Measurements from ENCODE around the gene SYVN1.
"Not testable (repeated sequence)": the region's sequence is repeated elsewhere in the genome, so short reads cannot be mapped to it uniquely, and the experiment has no call there.

Gene SYVN1

DNA sequence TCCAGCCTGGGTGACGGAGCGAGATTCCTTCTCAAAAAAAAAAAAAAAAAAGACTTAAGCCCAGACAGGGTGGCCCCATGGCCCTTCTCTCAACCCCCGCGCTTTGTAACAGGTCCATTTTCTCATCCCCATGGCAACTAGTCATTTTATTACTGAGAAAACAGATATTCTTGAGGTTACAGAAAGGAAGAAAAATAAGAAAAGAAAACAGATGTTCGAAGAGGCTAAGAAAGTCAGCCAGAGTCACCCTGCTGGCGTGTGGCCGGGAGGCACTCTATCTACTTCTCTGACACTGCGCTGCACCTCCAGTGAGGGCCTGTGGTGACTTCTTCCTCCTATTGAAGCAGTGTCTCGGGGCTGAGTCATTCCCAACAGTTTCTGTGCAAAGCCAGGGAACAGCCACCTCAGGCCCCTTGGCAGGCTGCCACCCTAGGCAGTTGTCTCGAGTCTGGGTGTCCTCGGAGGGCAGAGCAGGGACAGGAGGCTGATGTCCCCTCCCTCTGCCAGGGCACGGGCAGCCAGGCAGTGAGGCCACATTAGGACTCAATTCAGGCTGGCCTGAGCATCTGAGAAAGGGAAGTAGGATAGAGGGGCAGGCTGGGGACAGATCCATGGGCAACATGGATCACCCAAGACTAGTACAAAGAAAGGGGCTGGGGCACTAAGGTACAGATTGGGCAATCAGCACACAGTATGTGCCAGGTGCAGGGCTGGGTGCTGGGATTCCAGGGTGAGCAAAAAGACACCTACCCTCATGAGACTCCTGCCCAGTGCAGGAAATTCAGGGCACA lies 16.4 kb upstream of the SYVN1 start:
- peak; percentile 58 for DNase-seq

- DNase-seq = not testable (repeated sequence)
Measured at GRCh38 chr11:65150131-65150508, 15.8 kb upstream of the SYVN1 start.

GRCh38 chr11:65148657-65149056 lies 14.3 kb upstream of the SYVN1 start:
- DNase-seq = no peak

- no peak for DNase-seq
Measured at GRCh38 chr11:65147352-65148075, 13.2 kb upstream of the SYVN1 start.

DNA sequence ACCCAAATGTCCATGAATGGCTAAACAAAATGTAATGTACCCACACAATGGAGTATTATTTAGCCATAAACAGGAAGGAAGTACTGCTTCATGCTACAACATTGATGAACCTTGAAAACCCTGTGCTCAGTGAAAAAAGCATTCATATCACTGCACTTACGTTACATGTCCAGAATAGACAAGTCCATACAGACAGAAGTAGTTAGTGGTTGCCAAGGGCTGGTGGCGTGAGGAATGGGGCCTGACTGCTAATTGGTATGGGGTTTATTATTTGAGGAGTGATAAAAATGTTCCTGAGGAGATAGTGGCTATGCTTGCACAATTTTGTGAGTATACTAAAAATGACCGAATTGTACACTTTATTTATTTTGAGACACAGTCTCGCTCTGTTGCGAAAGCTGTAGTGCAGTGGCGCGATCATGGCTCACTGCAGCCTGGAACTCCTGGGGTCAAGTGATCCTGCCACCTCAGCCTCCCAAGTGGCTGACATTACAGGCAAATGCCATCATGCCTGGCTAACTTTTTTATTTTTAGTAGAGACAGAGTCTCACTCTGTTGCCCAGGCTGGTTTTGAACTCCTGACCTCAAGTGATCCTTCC lies 7.7 kb upstream of the SYVN1 start:
- no peak for DNase-seq

DNA sequence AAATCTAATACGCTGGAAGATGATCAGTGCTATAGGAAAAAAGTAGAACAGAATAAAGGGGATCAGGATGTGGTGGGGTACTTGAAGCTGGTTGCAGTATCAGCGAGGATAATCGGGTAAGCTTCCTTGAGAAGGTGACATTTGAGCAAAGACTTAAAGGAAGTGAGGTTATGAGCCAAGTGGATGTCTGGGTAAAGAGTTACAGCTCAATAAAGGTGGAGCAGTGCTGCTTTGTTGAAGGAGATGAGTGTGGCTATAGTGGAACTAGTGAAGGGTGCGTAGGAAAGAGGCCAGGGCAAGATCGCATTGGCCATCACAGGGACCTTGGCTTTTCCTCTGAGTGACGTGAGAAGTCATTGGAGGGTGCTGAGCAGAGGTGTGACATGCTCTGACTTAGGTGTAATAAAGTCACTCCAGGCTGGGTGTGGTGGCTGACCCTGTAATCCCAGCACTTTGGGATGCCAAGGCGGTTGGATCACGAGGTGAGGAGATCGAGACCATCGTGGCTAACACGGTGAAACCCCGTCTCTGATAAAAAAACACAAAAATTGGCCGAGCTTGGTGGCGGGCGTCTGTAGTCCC lies 2.3 kb upstream of the SYVN1 start:
- DNase-seq = no peak

- DNase-seq = no peak
Measured at GRCh38 chr11:65135633-65136145, 1.4 kb upstream of the SYVN1 start.

DNA sequence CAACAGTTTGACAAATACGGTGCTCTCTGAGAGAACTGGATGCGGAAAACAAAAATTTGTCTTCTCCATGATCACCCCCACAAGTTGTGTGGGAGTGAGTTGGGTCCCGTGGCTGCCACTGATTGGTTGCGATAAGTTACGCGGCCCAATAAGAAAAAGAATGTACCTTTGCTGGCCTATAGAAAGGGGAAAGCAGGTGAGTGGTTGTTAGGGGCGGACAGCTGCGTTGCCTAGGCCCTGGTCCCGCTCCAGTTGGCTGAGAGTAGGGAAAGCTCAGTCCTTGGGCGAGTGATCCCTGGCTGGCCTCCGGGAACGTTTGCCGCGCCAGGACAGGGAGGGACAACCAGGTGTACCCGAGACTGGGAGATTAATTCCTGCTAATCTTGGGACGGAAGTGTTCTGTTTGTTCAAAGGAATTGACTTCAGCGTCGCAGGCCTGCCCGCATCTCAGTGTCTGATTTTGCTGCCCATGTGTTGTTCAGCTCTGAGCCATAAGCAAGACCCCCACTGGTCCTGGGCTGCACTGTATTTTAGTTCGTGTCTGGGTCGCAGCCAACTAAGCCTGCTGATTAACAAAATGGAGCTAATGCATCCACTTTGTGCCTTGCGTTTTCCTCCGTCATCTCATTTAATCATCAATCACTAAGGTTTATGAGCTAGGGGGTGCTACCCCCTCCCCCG lies 773 bp upstream of the SYVN1 start:
- peak; percentile 95 for DNase-seq

- no peak for DNase-seq
Measured at GRCh38 chr11:65133724-65134123, 595 bp downstream of the SYVN1 start.

DNA sequence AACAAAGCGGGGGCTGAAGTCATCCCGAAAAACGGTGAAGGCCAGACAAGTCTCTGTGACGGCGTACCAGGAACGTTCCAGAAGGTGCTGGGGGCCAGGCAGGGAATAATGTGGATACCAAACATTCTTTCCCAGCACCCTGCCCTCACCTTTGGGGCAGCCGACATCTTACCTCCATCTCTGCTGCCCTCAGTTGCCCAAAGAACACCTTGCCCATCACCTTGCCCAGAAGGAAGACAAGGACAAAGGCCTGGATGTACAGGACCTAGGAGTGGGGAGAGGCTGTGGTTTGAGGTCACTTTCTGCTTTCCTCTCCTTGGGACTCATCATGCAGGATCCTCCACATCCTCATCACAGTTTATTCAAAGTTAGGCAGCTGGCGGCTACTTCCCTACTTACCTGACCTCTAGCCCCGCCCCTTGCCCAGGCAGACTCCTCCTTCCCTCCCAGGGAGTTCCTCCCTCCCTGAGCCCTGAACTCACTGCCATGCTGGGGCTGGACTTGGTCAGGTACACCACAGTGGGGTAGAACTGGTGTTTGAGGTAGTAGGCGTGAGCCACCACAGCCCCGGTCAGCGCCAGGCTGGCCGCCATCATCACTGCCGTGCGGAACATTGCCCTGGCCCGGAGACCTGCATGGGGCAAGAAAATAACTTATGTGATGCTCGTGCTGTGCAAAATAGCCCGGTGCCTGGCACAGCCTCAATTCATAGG lies 1.2 kb downstream of the SYVN1 start:
- DNase-seq = no peak

- no peak for DNase-seq
Measured at GRCh38 chr11:65132238-65132987, 1.9 kb downstream of the SYVN1 start.

- no peak for DNase-seq
Measured at GRCh38 chr11:65131895-65132237, 2.5 kb downstream of the SYVN1 start.

DNA sequence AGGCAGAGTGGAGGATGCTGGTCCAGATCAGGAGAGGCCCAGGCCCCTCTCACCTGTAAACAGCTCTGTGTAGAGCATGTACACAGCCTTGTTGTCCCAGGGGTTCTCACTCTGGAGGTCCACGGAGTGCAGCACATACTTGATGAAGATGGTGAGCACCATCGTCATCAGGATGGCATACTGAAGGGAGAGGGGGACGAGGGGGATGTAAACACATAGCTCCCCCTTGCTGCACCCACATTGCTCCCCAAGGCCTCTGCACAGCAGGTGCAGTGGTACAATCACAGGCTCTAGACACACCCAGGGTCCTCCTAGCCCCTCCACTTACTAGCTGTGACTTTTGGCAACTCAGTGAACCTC lies 2.9 kb downstream of the SYVN1 start:
- DNase-seq = no peak

GRCh38 chr11:65130631-65131416 lies 3.5 kb downstream of the SYVN1 start:
- no peak for DNase-seq

- no peak for DNase-seq
Measured at GRCh38 chr11:65129649-65130441, 4.5 kb downstream of the SYVN1 start.

- DNase-seq = no peak
Measured at GRCh38 chr11:65128182-65129145, 5.9 kb downstream of the SYVN1 start.

DNA sequence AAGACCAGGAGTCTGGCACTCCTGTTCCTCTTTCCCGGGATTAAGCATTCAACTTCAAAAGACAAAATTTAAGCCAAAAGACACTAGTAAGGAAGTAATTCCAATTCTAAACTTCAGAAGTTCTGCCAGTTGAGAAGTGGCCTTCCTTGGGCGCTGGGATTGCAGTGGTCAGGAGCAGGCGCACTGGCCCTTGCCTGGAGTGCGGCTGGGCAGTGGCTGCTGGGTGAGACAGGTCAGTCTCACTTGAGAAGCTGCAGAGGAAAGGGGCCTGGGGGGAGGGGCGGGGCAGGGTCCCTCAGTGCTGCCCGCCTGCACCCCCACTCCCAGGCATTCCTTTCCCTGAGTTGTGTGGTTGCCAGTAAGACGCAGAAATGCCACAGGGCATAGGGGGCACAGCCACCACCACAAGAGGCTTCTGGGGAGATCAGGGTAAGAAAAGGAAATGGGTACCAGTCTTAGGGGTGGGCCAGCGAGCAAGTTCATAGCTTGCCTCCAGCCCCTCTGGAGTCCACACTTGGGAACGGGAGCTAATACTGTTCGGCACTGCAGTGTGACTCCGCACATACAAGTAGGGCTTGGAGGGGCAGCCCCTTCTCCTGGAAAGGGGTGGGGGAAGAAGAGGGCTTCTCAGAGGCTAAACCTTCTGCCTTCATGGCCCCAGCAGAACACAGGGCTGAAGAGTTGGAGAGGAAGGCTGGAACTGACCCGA lies 6.7 kb downstream of the SYVN1 start:
- no peak for DNase-seq
